Activated CD4-positive, CD25-positive, alpha-beta regulatory T cell treated with anti-CD3 and anti-CD28 coated beads, Interleukin-2, amount 50 U/mL, for 72 hours (primary cell): ENCODE data around the gene ZNF792.
"Not testable (repeated sequence)": the region's sequence is repeated elsewhere in the genome, so short reads cannot be mapped to it uniquely, and the experiment has no call there.

Experiments
- DNase-seq: peaks from one replicate; pipeline ENCODE4 v3.0.0; 2021

ZNF792 gene

DNA sequence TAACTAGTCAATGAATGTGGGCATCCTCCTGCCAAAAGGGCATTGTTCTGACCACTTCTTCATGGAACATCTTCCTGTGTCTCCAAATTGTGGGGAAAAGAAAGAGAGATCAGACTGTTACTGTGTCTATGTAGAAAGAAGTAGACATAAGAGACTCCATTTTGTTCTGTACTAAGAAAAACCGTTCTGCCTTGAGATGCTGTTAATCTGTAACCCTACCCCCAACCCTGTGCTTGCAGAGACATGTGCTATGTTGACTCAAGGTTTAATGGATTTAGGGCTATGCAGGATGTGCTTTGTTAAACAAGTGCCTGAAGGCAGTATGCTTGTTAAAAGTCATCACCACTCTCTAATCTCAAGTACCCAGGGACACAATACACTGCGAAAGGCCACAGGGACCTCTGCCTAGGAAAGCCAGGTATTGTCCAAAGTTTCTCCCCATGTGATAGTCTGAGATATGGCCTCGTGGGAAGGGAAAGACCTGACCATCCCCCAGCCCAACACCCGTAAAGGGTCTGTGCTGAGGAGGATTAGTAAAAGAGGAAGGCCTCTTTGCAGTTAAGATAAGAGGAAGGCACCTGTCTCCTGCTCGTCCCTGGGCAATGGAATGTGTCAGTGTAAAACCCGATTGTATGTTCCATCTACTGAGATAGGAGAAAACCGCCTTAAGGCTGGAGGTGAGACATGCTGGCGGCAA is 43.8 kb downstream of the ZNF792 start:
- not testable (repeated sequence) for DNase-seq

DNA sequence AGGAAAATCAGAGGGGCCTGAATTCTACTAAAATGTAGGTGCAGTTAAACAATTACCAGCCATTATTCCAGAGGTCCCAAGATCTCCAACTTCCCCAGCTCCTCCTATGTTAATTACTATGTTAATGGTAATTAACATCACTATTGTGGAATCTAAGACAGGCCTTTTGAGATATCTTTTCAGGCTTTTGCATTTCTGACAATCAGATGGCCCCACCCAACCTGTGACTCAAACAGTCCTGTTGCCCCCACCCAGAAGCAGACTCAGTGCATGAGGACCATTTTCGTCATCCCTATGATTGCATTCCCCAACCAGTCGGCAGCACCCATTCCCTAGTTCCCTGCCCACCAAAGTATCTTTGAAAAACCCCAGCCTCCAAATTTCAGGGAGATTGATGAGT is 45.8 kb downstream of the ZNF792 start:
- no peak for DNase-seq

DNA sequence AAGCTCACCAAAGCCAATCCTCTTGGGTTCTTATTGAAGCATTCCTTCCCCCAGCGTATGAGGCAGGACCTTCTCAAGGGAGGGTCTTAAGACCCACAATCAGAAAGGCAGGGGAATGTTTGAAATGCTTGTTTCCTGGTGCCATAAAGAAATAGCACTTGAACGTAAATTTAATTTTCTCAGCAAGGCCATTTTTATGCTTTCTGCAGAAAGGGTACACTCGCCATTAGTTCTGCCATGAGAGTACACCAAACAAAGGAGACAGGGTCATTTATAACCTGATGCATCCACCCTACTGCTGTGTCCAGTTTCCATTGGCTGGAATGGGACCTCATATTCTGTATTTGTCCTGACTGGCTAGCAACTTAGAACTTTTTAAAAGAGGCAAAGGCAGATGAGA is 46.9 kb downstream of the ZNF792 start:
- not testable (repeated sequence) for DNase-seq

DNA sequence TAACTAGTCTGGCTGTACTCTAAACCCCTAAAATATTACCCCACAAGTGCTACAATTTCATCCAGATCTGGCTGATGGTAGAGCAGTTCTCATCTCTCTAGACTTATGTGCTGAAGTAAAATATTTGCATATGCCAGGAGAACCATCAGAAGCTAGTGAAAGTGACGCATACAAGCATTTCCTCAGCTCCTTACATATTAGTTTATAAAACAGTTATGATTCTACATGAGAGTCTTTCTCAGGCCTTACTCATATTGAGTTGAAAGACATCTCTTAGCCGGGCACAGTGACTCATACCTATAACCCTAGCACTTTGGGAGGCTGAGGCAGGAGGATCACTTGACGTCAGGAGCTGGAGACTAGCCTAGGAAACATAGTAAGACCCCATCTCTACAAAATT is 53.3 kb downstream of the ZNF792 start:
- DNase-seq, result no peak
